Measurements from ENCODE around the gene DGKH.
"Not testable (repeated sequence)": the region's sequence is repeated elsewhere in the genome, so short reads cannot be mapped to it uniquely, and the experiment has no call there.

DGKH gene

DNA sequence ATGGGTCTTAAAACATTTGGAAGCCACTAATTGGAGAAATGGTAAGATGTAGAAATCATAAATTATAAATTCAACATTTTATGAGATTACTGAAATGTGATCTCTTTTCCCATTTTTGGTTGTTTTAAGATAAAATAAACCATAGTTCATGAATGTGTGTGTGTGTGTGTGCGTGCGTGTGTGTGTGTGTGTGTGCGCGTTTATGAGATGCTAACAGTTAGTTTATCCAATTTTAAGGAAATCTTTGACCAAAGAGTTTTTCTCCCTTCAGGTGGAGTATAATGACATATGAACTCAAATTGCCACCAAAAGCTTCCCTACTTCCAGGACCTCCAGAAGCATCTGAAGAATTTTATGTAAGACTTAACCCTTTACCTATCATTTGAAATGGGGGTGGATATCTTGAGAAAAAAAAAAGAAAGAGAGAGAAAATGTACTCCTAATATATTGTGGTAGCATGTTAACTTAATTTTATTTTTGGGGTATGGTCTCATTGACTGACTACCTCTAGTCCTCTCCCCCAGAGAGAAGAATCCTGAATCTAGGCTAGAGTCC lies 125.4 kb downstream of the DGKH start:
- no peak for DNase-seq

DNA sequence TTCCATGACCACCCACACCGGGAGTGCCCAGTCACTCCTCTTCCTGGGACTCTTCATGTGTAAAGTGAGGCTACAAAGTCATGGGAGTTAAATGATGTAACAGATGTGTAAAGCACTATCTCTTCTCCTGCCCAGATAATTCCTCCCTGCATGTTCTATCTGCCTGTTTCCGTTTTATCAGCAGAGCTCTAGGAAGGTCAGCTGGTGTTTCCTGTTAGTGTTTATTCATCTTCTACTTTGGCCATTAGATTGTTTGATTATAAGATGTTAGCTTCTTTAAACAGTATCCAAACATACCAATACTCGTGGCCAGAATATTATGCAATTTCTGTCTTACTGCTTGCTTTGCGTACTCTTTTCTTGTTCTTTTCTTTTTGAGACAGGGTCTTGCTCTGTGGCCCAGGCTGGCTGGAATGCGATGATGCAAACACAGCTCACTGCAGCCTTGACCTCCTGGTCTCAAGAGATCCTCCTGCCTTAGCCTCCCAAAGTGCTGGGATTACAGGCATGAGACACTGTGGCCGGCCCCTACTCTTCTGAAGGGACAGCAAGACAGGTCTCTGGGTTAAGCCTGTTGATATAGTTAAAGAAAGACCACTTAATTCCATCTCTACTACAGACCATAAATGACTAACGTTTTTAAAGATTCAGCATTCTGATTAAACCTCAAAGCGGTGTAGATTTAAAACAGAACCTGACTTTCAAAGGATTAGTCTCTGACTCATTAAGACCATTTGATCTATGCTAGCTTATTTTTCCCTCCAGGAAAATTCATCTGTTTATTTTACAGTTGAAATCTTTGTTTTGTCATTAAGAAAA lies 126.1 kb downstream of the DGKH start:
- peak; percentile 23 for DNase-seq

DNA sequence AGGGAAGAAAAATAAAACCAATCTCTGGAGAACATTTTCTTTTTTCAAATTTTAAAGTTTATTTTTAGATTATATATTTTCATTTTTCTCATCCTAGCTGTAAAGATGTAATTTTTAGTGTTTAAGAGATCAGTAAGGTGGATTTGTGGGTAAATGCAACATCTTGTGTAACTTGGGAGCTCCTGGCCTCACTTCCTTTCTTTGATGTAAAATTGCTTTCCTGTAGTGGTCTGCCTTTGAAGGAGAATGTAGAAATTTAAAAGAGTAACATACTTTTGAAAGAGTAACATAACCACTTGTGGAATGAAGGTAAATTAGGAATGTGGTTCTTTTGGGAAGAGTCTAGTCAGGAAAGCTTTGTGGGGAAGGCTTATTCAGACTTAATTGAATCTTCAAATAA lies 127.8 kb downstream of the DGKH start:
- DNase-seq = no peak

DNA sequence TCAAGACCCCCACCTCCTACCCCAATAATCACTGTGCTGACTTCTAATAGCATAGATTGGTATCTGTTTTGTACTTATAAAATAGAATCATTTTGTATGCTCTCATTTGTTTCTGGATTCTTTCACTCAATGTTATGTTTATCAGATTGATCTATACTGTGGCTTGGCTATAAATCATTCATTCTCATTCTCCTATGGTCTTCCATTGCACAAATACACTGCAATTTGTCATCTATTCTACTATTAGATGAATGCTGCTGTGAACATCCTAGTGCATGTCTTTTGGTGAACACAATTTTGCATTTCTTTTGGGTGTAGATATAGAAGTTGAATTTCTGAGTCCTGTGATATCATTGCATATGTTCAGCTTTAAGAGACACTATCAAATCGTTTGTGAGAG lies 128.7 kb downstream of the DGKH start:
- DNase-seq = no peak

DNA sequence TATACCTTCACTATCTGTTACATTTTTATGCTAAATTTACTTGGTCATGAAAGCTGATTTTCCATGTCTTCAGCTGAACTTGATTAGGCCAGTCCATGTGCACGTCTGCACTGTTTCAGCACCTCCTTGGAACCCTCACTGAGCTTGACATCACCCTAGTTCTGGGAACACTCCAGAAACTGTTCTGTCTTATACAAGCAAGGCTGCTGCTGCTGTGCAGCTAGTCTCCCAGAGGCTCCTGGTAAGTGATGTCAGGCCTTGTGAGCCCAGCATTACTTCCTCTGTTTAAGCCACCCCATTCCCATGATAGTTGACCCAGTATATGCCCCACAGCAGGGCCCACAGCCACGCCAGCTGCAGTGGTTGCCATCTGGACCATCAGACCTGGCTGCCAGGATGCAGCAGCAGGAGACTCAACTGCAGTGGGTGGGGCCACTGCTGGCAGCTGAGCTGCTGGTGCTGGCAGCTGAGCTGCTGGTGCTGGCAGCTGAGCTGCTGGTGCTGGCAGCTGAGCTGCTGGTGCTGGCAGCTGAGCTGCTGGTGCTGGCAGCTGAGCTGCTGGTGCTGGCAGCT lies 133.0 kb downstream of the DGKH start:
- DNase-seq = no peak

DNA sequence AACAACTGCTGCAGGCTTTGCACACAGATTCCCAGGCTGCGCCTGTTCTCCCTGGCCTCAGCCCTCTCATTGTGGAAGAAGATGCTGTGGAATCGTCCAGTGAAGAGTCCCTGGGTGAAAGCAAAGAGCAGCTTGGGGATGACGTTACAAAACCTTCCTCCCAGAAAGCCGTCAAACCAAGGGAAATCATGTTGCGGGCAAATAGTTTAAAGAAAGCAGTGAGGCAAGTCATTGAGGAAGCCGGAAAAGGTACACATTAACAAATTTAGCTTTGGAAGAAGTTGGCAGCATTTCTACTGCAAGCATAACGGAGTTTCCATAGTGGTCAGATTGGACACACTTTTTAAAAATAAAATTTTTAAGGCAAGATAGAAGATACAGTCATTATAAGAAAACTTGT lies 140.6 kb downstream of the DGKH start:
- no peak for DNase-seq

DNA sequence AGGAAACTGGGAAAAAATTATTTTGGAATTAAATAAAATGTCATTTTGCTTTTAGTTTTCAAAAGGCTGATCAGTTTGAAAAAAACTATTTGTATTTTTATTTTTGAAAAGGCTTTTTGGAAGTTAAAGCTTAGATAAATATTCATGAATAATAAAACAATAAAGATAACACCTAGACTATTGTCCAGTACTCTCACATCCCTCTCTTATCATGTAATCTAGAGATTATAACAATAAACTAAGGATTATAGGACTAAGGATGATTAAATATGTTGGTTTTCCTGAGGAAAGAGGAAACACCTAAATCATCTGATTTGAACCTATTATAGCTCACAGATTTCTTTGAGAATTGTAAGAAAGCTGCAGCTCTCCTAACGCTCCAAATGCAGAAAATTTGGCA lies 142.1 kb downstream of the DGKH start:
- DNase-seq = no peak

DNA sequence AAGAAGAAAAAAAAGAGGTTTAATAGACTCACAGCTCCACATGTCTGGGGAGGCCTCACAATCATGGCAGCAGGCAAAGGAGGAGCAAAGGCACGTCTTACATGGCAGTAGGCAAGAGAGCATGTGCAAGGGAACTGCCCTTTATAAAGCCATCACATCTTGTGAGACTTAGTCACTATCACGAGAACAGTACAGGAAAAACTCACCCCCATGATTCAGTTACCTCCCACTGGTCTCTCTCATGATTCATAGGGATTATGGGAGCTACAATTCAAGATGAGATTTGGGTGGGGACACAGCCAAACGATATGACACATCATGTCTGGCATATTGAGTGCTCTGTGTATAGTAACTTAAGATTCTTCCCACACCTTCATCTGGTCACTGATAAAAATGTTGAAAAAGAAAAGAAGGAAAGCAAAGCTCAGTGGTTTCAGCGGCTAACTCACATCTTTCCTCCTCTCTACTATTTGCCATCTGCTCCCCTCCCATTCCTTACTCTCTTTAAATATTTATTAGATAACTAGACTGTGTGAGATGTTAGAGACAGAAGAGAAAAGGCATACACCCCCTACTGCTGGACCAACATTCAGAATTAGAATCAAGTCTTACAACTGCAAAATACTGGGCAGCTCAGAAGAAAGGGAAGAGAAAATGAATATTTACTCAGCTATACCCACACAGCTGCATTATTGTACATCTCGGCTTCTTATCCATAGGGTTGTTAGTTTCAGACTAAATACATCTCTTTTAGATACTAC lies 163.4 kb downstream of the DGKH start:
- peak; percentile 53 for DNase-seq

DNA sequence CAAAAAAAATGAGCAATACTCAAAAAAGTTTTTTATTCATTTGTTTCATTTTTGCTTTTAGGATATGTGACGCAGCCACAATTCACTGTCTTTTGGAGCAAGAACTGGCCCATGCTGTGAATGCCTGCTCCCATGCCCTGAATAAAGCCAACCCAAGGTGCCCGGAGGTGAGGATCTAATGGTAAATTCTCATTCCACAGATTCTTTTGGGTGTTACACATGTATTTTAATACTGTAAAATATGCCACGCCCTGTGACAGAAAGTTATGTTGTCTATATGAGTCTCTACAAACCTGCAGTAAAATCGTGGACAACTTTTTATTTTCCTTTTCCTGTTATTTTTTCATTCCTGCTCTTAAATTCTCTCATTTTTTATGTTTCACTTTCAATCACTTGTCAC lies 166.0 kb downstream of the DGKH start:
- DNase-seq = no peak

DNA sequence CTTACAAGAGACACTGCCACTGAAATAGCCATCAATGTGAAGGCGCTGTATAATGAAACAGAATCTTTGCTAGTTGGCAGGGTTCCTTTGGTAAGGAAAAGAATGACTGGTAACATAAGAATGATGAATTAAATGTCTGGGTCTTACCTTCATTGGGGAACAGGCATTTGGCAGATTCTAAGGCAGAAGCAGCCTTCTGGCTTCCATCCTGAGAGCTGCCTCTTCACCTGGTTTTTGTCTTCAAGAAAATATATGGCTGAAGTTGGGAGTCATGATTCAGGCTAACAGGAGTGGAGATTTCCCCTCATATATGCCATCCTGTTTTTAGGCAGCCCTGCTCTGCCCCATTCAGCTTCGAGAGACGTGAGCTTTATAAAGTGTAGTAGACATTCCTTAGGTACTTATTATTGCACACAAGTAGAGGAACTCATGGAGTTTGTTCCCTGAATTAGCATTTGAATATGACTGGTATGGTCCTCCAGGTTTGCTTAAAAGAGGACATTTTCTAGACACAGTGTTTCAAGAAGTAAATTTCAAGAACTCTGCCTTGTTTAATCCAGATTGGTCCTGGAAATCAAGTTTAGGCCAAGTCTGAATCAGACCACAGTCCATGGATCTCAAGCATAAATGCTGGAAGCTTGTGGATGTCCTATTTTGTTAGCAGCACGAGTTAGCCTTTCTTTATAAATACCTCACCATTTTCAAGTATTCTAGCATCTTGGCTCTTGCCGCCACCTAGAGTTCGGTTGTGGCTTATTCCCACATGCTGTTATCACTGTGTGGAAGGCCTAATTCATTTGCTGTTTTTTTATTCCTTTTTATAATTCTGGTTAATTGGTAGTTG lies 167.4 kb downstream of the DGKH start:
- peak; percentile 50 for DNase-seq

DNA sequence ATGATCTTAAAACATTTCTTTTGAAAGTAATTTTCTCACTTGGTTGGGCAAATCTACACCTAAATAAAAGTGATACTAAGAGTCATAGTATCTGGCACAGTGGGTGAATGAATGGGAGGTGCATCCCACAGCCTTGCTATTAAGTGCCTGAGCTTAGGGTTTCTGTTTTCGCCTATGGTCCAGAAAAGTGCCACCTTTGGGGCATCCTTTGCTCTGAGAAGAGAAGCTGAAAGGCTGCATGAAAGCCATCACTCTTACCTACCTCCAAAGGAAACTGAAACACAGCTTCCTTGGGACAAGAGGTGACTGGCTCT lies 167.9 kb downstream of the DGKH start:
- no peak for DNase-seq

DNA sequence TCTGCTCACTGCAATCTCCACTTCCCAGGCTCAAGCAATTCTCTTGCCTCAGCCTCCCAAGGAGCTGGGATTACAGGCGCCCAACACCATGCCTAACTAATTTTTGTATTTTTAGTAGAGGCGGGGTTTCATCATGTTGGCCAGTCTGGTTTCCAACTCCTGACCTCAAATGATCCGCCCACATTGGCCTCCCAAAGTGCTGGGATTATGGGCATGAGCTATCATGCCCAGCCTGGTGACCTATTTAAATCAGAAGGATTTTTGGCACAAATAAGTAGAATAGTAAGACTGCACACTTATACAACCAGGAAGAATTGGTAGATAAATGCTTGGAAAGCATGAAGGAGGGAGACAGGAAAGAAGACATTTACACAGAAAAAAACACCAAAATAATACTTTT lies 170.1 kb downstream of the DGKH start:
- DNase-seq = no peak

DNA sequence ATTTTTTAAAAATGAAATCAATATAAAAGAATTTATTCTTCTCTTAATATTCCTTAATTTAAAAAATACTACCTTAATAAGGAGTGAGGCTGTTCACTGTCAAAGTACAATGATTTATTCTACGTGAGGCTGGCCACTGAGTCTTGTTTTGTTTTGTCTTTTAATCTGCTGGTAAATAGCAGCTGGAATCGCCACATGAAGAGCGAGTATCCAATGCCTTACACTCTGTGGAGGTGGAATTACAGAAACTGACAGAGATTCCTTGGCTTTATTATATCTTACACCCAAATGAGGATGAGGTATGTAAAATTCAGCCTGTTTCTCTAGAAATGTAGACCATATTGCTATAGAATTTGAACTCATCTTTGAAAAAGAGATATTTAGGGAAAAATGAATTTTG lies 170.6 kb downstream of the DGKH start:
- no peak for DNase-seq

DNA sequence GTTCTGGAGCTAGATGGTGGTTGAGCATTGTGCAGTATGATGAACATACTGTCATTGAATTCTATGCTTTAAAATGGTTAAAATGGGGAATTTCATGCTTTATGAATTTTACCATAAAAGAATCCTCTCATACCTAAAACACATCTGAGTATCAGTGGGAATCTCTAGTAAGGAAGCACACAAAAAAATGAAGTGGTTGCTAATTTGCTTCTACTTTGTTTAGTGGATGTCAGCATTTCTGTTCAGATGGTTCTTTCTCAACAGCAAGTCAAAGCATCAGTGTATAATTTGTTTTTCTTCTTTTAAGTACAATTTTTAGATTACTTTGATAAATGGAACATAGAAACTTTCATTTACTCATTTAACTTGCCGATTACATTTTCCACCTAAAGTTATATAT lies 171.4 kb downstream of the DGKH start:
- no peak for DNase-seq

DNA sequence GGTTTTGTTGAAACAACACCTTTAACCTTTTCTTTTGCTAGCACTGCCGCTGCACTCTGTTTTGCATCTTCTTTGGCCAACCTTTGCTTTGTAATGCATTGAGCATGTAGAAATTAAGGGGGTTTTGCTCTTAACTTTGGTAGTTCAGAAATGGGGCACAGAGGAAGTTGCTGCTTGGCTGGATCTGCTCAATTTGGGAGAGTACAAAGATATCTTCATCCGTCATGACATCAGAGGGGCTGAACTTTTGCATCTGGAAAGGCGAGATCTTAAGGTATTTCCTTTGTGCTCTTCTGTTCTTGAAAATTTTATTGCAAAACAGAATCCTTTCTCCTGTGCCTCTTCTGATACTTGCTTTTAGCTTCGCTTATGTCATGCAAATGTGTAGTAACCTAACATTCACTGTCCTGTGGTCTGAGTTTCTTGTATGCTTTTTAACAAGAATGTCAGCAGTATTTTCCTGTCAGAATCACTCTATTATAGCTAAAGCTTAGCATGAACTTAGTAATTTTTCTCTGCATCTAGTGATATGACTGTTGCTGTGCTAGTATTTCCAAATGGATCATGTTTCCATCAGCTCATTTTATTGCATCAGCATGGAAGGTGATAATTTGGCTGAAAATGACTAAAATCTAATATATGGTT lies 172.8 kb downstream of the DGKH start:
- no peak for DNase-seq

DNA sequence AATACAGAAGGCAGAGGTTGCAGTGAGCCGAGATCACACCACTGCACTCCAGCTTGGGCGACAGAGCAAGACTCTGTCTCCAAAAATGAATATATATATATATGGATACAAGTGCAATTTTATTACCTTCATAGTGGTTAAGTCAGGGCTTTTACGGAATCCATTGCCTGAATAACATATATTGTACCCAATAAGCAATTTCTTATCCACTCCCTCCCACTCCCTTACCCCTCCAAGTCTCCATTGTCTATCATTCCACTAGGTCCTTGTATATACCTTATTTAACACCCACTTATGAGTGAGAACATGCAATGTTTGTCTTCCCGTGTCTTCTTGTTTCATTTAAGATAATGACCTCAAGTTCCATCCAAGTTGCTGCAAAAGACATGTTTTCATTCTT lies 175.2 kb downstream of the DGKH start:
- DNase-seq = no peak

DNA sequence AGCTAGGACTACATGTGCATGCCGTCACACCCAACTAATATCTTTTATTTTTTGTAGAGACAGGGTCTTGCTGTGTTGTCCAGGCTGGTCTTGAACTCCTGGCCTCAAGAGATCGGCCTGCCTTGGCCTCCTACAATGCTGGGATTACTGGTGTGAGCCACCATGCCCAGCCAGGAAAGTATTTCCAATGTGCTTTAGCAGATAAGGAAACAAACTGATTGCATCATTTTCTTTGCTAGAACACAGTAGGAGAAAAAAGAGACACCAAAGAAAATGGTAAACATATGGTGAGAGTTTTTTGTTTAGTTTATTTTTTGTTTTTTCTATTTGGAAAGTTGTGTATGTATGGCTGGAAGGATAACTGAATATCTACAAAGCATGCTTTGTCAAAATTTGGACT lies 176.6 kb downstream of the DGKH start:
- DNase-seq = no peak

DNA sequence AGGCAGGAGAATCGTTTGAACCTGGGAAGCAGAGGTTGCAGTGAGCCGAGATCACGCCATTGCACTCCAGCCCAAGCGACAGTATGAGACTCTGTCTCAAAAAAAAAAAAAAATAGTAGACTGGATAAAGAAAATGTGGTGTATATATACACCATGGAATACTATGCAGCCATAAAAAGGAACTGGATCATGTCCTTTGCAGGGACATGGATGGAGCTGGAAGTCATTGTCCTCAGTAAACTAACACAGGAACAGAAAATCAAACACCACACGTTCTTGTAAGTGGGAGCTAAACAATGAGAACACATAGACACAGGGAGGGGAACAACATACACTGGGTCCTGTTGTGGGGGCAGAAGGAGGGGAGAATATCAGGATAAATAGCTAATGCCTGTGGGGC lies 178.3 kb downstream of the DGKH start:
- DNase-seq = not testable (repeated sequence)

DNA sequence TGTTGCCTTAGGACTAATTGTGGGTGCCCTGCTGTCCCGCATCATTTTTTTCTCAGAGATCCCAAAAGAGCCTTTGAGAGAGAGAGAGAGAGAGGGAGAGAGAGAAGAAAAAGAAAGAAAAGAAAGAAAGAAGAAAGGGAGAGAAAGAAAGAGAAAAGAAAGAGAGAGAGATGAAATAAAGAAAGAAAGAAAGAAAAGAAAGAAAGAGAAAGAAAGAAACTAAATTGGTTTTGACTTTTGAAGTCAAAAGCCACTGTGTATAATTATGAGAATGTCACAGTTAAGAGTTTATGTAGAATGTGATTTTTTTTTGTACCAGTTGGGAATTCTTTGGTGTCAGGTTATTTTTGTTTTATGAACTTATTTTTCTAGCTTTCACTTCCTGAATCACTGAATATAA lies 180.1 kb downstream of the DGKH start:
- no peak for DNase-seq

DNA sequence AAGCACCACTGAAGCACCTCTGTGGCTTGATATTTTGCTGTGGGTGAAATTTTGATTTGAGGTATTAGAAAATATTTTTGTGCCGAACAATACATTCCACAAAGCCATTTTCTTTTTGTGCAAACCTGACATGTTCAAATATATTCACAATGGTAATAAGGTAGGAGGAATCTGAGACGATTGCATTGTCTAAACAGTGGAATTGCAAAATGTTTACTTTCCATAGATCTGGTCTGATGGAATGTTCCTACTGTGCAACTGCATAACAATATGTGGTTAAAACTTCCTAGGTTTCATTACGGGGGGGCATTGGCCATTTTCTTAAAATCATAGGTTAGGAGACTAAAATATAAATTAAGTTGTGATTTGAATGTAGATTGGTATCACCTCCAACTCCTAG lies 180.8 kb downstream of the DGKH start:
- DNase-seq = no peak

DNA sequence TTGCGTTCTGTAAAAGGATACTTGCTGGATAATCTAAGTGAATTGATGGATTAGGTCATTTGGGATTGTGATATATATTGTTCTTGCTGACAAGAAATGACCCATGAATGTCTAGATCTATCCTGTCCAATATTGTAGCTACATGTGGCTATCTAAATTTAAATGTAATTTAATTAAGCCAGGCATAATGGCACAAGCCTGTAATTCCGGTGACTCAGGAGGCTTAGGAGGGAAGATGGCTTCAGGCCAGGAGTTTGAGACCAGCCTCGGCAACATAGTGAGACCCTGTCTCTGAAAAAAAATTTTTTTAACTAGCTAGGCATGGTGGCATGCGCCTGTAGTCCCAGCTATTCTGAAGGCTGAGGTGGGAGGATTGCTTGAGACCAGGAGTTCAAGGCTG lies 184.2 kb downstream of the DGKH start:
- no peak for DNase-seq

DNA sequence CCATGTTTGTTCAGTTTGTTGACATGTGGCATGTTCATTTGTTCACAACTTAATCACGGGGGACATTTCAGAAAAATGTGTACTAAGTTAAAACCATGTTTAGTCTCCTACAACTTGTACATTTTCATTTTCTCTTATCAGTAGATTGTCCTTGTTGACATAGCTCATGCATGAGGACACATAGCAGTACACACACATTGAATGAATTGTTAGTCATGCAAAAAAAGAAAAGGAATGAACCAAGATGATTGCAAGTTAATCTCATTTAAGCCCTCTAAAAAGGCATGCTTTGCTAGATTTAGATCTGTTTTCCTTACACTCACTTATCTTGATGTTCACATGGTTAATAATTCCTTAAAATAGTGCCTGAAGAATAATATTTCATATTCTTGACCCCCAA lies 185.3 kb downstream of the DGKH start:
- no peak for DNase-seq

DNA sequence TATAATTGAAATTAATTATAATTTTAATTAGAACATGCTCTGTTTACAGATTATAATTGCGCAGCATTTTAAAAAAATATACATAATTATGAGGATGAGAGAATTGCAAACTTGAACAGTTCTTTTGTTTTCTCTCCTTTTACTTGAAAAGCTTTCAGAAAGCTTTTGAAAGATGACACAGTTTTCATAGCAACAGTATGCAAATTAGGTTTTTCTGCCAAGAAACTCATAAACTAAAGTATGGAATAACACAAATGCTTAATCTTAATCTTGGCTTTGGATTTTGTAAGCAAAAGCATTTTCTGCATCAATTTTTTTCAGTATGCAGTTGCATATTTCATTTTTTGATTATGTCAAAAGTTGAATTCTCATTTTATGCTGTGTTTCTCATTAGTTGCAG lies 190.7 kb downstream of the DGKH start:
- no peak for DNase-seq
